ENCODE data around the gene EDNRA. TPM values are rescaled to one million over a fixed set of nuclear protein-coding genes. Genes with fewer than 3 reads are reported as not detected.

EDNRA gene
- total RNA-seq, 1 experiment from 2014 or later = 2.5 TPM

DNA sequence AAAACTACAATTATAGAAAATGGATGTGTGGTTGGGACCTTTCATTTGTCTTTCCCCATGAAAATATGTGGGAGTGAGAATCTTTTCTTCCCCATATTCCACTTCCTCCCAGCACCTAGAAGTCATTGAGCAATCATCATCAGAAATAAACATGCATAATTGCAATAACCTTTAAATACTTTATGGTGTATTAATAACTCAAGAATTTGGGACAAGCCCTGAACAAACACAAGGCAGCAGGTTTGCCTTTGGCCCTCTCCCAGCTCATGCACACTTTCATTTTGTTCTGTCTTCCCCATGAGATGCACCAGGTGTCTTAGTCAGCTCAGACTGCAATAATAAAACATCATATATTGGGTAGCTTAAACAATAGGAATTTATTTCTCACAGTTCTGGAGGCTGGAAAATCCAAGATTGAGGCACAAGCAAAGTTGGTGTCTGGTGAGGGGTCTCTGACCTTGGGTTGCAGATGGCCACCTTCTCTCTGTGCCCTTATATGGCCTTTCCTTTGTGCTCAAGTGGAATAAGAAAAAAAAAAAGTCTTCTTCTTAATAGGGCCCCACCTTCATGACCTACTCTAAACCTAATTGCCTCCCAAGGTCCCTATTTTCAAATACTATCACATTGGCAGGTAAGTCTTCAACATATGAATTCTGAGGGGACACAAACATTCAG, 101.6 kb downstream of the EDNRA start (continued):
- TF ChIP-seq, protein P1, sequence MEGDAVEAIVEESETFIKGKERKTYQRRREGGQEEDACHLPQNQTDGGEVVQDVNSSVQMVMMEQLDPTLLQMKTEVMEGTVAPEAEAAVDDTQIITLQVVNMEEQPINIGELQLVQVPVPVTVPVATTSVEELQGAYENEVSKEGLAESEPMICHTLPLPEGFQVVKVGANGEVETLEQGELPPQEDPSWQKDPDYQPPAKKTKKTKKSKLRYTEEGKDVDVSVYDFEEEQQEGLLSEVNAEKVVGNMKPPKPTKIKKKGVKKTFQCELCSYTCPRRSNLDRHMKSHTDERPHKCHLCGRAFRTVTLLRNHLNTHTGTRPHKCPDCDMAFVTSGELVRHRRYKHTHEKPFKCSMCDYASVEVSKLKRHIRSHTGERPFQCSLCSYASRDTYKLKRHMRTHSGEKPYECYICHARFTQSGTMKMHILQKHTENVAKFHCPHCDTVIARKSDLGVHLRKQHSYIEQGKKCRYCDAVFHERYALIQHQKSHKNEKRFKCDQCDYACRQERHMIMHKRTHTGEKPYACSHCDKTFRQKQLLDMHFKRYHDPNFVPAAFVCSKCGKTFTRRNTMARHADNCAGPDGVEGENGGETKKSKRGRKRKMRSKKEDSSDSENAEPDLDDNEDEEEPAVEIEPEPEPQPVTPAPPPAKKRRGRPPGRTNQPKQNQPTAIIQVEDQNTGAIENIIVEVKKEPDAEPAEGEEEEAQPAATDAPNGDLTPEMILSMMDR (IDR thresholded peaks at IDR 0.05) = no peak
- TF ChIP-seq ZNF121 (CRISPR knock-in tag; IDR thresholded peaks at IDR 0.05) (no peak), NFATC4 (CRISPR knock-in tag; IDR thresholded peaks at IDR 0.05) (no peak), NR3C1 (CRISPR knock-in tag; conservative IDR thresholded peaks at IDR 0.05; ENCODE audit: low read depth) (no peak), MYBL2 (CRISPR knock-in tag; IDR thresholded peaks at IDR 0.05) (no peak), TCF7 (CRISPR knock-in tag; IDR thresholded peaks at IDR 0.05; ENCODE audit: low read depth) (no peak), GABPB1 (CRISPR knock-in tag; IDR thresholded peaks at IDR 0.05) (no peak), PRRX2 (CRISPR knock-in tag; IDR thresholded peaks at IDR 0.05) (no peak), ATF1 (CRISPR knock-in tag; IDR thresholded peaks at IDR 0.05) (no peak)

DNA sequence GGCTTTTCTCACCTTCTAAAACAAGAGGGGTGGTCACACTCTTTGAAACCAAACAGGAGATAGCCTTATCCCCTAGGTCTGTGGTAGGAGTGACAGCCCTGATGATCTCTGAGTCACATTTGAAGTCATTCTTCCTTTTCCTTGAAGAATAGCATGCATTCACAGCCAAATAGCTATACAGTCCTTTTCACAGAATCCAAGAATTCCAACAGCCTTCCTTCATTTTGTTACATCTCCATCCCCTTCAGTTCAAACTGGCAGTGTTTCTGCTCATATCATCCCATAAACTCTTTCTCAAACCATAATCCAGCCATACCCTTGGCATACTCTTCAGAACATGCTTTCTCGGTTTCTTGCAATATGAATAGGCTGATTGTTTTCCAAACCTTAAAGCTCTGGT, 103.0 kb downstream of the EDNRA start:
- CTCF ChIA-PET = interaction anchor here (1.1 kb wide), 1 partner anchor 423 kb away, joined by 3 read pairs; no protein-coding TSS in a partner anchor

More for the DNA sequence above, 103.0 kb downstream of the EDNRA start:
- H3K4me1 Mint-ChIP-seq = peaks cover 8% of the 10 kb centered on the region
- peaks cover 25% of the 10 kb centered on the region for H3K9me3 Mint-ChIP-seq
- no peak overlapping the region for H3K4me3 Mint-ChIP-seq
- H3K36me3 Mint-ChIP-seq = peaks cover 20% of the 10 kb centered on the region
- TF ChIP-seq PRRX2 (CRISPR knock-in tag; IDR thresholded peaks at IDR 0.05) (no peak), FOXP1 (CRISPR knock-in tag; IDR thresholded peaks at IDR 0.05; ENCODE audit: borderline replicate concordance) (no peak), CBFB (CRISPR knock-in tag; IDR thresholded peaks at IDR 0.05; ENCODE audit: low read depth) (no peak), JAZF1 (CRISPR knock-in tag; IDR thresholded peaks at IDR 0.05) (no peak), FOXK1 (CRISPR knock-in tag; IDR thresholded peaks at IDR 0.05) (no peak), ZNF671 (CRISPR knock-in tag; IDR thresholded peaks at IDR 0.05) (no peak)
- TF ChIP-seq, protein P2, sequence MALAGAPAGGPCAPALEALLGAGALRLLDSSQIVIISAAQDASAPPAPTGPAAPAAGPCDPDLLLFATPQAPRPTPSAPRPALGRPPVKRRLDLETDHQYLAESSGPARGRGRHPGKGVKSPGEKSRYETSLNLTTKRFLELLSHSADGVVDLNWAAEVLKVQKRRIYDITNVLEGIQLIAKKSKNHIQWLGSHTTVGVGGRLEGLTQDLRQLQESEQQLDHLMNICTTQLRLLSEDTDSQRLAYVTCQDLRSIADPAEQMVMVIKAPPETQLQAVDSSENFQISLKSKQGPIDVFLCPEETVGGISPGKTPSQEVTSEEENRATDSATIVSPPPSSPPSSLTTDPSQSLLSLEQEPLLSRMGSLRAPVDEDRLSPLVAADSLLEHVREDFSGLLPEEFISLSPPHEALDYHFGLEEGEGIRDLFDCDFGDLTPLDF (CRISPR knock-in tag; IDR thresholded peaks at IDR 0.05) = no peak
- TF ChIP-seq, protein P3, sequence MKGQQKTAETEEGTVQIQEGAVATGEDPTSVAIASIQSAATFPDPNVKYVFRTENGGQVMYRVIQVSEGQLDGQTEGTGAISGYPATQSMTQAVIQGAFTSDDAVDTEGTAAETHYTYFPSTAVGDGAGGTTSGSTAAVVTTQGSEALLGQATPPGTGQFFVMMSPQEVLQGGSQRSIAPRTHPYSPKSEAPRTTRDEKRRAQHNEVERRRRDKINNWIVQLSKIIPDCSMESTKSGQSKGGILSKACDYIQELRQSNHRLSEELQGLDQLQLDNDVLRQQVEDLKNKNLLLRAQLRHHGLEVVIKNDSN (CRISPR knock-in tag; IDR thresholded peaks at IDR 0.05) = no peak
- TF ChIP-seq, protein P4, sequence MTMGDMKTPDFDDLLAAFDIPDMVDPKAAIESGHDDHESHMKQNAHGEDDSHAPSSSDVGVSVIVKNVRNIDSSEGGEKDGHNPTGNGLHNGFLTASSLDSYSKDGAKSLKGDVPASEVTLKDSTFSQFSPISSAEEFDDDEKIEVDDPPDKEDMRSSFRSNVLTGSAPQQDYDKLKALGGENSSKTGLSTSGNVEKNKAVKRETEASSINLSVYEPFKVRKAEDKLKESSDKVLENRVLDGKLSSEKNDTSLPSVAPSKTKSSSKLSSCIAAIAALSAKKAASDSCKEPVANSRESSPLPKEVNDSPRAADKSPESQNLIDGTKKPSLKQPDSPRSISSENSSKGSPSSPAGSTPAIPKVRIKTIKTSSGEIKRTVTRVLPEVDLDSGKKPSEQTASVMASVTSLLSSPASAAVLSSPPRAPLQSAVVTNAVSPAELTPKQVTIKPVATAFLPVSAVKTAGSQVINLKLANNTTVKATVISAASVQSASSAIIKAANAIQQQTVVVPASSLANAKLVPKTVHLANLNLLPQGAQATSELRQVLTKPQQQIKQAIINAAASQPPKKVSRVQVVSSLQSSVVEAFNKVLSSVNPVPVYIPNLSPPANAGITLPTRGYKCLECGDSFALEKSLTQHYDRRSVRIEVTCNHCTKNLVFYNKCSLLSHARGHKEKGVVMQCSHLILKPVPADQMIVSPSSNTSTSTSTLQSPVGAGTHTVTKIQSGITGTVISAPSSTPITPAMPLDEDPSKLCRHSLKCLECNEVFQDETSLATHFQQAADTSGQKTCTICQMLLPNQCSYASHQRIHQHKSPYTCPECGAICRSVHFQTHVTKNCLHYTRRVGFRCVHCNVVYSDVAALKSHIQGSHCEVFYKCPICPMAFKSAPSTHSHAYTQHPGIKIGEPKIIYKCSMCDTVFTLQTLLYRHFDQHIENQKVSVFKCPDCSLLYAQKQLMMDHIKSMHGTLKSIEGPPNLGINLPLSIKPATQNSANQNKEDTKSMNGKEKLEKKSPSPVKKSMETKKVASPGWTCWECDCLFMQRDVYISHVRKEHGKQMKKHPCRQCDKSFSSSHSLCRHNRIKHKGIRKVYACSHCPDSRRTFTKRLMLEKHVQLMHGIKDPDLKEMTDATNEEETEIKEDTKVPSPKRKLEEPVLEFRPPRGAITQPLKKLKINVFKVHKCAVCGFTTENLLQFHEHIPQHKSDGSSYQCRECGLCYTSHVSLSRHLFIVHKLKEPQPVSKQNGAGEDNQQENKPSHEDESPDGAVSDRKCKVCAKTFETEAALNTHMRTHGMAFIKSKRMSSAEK (CRISPR knock-in tag; IDR thresholded peaks at IDR 0.05; ENCODE audit: borderline replicate concordance) = no peak
- TF ChIP-seq, protein P5, sequence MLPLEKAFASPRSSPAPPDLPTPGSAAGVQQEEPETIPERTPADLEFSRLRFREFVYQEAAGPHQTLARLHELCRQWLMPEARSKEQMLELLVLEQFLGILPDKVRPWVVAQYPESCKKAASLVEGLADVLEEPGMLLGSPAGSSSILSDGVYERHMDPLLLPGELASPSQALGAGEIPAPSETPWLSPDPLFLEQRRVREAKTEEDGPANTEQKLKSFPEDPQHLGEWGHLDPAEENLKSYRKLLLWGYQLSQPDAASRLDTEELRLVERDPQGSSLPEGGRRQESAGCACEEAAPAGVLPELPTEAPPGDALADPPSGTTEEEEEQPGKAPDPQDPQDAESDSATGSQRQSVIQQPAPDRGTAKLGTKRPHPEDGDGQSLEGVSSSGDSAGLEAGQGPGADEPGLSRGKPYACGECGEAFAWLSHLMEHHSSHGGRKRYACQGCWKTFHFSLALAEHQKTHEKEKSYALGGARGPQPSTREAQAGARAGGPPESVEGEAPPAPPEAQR (CRISPR knock-in tag; IDR thresholded peaks at IDR 0.05) = no peak
- no peak for DNase-seq (ENCODE audit: low spot score)
- no peaks in the 10 kb centered on the region for H3K27me3 Mint-ChIP-seq (ENCODE audit: low read depth)
- POLR2A ChIA-PET = no interaction called here
- H3K27ac Mint-ChIP-seq = no peak overlapping the region
- ATAC-seq = no peak

Data from WTC11 (cell line).